IPS-NIHi11 (cell line): ENCODE data around the gene ARHGDIA.

Source experiments
- DNase-seq: peaks from one replicate; pipeline ENCODE4 v3.0.0; 2012; ENCODE audit warnings: mixed read lengths, low spot score

Gene ARHGDIA

DNA sequence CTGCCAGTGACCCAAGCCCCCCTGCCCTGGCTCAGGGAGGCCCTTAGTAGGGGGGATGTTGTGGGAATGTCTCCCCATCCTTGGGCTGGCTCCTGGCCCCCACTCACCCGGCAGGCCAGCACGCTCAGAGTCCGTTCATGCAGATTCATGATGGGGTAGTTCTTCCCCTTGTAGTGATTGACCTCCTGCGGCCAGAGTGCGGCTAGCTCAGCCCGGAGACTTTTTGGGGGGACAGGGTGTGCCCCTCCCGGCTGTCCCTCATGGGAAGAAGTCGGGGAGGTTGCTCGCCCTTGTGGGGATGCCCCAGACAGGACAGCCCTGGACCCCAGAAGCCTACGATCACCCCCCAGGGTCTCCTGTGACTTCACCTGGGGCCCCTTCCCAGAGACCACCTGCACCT, 34.9 kb upstream of the ARHGDIA start:
- DNase-seq = no peak

DNA sequence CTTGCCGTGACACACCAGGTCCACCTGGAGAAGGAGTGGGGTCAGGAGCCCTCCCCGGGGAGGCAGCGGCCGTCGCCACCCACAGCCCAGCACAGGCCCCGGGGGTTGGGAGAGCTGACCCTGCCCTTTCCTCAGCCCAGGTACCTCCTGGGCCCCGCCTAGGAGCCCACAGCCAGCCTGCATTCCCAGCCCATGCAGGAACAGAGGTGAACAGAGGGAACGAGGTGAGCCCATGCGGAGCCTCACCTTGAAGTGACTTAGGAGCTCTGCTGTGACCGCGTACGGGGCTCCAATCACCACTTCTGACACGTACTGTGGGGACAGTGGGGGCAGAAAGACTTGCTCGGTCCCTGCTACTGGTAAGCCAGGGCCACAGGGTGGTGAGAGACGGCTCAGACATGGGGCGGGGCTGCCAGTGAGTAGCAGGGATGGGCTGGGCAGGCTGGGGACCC, 34.3 kb upstream of the ARHGDIA start:
- DNase-seq = no peak

DNA sequence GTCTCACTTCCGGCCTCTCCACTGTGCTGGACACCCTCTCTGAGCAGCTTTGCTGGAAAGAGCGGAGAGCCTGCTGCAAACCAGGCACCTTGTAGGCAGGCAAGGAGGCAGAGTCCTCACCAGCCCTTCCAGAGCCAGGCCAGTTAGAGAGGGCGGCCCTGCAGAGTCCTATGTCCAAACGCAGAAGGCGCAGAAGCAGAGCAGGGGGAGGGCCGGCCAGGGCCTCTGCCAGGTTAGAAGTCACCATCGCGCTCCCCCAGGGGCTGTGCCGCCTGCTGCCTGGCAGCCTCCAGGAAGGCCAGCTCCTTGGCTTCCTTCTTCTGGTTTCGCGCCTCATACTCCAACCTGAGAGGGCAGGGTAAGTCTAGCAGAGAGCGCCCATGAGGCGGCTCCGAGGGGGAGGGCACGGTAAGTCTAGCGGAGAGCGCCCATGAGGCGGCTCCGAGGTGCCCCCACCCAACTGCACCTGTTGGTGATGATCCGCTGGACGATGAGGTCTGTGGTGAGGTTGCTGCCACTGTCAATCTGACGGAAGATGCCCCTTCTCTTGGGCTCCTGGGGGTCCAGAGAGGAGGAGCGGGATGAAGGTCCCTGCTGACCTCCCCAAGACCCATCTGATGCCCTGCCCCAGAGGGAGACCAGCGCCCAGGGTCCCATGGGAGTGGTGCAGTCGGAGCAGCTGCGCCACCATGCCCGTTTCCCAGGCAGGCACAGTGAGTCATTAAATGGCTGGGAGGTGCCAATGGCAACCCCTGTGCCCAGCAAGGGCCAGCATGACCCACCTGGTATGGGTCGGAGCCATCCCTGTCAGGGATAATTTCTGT, 33.7 kb upstream of the ARHGDIA start:
- DNase-seq = no peak

DNA sequence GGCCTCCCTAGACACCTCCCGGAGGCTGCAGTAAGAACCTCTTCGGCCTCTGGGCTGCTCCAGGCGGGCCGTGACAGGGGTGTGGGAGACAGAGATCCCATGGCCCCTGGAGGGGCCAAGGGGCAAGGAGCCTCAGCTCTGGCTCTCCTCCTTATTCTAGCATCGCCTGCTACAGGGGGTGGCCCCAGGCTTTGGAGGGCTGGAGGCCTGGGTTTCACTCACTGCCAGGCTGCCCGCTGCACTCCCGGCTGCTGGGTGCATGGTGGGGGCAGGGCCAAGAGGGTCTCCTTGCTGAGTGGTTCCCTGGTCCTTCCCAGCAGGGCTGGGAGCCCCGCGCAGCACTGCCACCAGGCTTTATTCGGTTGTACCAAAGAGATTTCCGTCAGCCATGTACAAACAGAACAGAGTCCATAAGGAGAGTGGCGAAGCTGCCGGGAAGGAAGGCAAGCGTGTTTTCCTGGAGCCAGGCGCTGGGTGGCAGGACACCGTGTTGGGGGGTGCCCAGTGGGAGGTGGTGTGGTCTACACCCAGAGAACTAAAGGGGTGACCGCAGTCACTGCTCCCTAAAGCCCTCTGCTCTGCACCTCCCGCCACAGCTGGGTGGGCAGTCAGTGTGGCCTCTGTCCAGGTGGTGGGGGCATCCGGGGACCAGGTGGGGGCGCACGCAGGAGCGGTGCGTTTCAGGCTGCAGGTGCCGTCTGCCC, 32.9 kb upstream of the ARHGDIA start:
- DNase-seq = no peak

DNA sequence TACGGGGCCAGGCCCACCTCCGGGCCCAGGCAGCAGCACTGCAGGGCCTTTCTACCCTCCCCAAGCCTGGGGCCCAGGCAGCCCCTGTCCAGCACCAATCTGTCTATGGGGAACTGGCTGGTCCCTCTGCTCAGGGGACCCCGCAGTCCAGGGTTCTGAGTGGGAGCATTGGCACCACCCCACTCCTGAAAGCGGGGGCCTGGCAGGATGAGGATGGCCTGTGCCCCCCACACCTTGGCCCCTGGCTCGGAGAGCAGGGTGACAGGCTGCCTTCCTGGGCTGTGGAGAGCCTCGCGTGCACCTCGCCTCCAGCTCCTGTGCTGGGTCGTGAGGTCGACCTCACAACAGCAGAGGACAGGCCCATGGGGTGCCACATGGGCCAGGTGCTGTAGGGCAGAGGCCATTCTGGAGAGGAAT, 32.3 kb upstream of the ARHGDIA start:
- no peak for DNase-seq

DNA sequence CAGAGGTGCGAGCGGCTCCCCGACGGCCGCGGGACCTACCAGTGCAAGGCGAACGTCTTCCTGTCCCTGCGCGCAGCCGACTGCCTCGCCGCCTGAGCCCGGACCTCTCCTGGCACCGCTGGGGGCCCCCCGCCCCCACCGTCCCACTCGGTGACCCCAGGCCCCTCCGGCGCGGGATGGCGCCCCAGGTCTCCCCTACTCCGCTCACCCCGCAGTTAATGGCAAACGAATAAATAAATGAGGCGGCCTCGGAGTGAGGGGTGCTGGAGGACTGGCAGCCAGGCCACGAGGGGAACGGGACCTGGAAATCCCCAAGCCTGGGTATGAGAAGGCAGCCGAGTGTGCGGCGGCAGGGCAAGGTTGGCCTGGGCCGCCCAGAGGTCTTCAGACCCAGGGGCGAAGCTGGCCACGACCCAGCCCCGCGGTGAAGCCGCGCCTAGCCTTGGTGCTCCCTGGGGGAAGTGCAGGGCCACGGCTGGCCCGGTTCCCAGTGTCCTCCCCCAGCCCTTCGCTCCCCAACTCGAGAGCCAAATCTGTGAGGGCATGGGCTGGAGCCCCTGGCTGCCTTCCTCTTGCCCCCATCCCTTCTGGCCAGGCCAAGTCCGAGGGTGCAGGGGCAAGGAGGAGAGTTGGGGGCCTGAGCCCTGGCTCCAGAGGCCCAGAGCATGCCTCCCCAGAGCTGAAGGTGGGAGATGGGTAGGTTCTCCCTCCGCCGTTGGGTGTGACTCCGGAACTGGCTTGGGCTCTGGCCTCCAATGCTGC, 31.7 kb upstream of the ARHGDIA start:
- peak; percentile 45 for DNase-seq

DNA sequence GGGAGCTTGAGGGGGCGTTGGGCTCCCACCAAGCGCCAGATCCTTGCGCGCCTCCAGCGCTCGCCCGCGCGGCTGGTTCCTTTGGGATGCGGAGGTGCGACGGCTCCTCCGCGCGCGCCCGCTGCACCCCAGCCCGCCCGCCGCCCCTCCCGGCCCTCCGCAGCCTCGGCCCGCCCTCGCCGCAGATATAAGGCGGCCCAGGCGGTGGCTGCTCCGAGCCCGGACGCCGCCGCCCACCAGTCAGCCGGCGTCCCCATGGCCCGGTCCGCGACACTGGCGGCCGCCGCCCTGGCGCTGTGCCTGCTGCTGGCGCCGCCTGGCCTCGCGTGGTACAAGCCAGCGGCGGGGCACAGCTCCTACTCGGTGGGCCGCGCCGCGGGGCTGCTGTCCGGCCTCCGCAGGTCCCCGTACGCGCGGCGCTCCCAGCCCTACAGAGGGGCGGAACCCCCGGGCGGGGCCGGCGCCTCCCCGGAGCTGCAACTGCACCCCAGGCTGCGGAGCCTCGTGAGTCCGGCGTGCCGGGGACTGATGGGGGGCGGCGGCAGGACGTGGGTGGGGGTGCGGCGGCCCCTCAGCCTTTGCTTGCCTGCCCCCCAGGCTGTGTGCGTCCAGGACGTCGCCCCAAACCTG, 31.0 kb upstream of the ARHGDIA start, which contains the start of gene NPB:
Gene NPB, plus strand, starts transcription at position 216 of the 630 bp plus-strand sequence. Its CDS starts 40 bp downstream, at position 256.
- DNase-seq = peak; percentile 70

DNA sequence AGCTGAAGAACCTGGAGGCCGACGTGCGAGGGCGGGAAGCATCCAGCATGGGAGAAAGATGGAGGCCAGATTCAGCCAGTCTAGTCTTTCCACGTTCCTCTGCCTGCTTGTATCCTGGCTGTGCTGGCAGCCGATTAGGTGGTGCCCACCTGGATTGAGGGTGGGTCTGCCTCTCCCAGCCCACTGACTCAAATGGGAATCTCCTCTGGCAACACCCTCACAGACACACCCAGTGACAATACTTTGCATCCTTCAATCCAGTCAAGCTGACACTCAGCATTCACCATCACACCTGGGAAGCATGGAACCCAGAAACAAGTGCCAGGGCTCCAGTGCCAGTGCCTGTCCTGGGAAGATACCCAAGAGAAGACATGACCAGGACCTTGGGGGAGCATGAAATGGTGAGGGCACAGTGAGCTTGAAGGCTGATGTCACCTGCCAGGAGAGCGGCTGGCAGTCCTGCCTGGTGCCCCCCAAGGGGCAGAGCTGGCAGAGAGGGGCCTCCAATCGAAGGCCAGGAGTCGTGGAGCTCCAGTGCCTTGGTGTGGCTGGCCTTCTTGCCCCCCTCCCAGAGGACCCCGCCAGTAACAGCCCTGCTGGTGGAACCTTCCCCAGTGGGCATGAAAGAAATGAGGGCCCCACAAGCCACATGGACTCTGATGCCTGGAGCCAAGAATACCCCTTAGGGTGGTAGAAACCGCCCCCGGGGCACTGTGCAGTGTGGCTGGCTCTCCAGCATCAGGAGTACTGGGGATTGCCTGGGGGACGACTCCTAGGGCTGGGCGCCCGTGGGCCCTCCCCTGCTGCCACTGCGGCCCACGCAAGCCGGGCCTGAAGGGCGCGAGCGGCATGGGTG, 30.3 kb upstream of the ARHGDIA start:
- DNase-seq = no peak

DNA sequence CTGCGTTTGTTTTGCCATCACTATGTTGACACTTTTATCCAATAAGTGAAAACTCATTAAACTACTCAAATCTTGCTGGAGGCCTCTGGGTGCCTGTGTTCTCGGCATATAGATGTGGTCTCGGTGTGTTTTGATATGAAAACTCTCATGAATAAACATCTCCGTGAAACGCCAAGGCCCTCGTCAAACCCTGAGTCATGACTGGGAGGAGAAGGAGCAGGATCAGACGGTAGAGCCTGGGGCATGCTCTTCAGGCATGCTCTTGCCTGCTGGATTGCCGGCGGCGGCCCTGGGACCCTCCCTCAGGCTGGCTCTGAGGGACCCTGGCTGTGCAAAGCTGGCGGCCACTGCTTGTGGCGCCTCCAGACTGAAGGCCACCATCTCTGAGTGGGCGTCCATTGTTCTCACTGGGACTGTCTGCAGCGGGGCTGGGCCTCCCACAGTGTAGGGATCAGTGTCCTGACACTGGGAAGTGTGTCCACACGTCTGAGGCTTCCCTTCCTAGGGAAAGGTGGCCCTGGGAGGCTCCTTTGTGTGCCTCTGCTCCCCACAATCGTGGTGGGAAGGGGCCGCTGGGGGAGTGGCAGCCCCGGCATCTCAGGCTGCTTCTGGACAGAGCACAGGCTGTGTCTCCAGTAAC, 29.2 kb upstream of the ARHGDIA start:
- DNase-seq = no peak

DNA sequence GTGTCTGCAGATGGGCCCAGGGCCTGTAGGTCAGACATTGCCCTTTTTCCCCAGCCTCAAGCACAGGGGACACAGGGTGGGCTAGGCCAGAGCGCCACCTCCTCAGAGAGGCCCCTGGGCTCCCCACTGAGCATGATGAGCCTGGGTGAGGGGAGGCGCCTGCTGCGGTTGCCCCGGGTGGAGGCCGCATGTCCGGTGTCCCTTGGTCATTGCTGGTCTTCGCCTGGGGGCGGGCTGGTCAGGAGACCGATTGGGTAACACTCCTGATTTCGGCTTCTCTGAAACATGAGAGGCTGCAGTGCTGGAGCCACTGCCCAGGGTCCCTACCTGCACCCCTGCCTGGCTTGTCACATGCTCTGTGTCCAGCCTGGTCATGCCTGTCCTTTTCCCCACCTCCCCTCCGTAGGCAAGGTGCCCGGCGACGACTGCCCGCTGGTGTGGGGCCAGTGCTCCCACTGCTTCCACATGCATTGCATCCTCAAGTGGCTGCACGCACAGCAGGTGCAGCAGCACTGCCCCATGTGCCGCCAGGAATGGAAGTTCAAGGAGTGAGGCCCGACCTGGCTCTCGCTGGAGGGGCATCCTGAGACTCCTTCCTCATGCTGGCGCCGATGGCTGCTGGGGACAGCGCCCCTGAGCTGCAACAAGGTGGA, 28.5 kb upstream of the ARHGDIA start:
- no peak for DNase-seq

DNA sequence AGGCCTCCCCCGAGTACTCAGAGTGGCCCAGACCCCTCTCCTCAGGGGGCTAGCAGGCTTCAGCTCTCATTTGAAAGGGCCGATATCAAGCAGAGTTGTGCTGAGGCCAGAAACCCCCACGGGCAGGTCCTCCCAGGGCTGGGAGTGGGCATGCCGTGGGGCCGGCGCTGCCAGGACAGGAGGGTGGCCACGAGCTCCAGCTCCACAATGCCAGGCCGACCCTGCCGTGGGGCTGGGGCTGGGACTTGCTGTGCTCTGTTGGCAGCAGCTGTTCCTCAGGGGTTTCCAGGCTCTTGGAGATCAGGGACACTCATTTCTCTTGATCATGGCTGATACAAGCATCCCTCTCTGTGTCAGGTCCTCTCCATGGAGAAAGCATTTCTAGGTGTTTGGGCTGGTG, 27.7 kb upstream of the ARHGDIA start:
- DNase-seq = no peak

DNA sequence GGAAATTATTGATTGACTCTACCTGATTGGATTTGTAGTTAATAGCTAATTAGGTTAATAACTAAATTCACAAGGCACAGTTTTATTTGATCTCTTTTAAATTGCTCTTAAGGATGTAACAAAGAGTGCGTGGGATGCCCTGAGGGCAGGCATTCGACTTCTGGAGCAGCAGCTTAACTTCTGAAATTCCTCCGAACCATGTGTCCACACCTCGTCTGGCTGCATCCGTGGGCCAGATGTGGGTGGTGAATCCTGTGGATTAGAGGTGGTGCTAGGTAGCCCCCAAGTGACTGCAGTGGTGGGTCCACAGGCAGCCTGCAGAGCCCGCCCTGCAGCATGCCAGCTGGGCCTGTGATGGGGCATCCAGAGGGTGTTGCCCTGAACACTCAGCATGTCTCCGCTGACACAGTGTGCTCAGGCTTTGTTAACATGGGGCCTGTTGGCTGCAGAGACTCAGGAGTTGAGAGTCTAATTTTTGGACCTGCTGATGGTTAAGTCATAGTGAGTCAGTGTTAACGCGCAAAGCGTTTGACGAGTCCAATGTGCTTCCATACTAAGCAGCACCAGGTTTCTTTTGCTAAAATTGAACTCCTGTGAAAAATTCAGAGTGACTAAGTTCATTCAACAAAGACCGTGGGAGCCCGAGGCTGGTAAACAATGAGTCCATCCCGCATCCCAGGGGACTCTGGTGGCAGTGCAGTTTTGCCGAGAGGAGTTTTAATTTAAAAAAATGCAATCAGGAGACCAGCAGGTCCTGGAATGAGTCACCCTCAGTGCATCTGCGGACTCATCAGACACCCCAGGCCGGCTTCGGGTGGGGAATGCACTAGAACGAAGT, 27.1 kb upstream of the ARHGDIA start:
- no peak for DNase-seq

DNA sequence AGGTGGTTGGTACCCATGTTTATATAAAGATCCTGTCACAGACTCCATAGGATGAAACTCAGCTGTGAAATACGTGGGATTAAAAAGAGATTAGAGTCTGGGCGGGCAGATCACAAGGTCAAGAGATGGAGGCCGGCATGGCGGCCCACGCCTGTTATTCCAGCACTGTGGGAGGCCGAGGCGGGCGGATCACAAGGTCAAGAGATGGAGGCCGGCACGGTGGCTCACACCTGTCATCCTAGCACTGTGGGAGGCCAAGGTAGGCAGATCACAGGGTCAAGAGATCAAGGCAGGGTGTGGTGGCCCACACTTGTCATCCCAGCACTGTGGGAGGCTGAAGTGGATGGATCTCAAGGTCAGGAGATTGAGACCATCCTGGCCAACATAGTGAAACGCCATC, 24.3 kb upstream of the ARHGDIA start:
- no peak for DNase-seq

DNA sequence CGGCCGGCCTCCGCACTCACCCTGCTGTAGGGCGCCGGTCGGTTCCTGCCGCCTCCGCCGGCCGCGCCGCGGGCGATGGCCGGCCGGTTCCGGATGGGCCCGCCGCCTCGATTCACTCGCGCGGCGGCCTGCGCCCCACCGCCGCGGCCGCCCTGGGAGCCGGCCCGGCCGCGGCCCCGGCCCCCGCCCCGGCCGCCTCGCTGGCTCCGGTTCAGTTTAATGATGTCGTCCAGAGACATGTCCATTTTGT, 20.1 kb upstream of the ARHGDIA start:
- DNase-seq = no peak

DNA sequence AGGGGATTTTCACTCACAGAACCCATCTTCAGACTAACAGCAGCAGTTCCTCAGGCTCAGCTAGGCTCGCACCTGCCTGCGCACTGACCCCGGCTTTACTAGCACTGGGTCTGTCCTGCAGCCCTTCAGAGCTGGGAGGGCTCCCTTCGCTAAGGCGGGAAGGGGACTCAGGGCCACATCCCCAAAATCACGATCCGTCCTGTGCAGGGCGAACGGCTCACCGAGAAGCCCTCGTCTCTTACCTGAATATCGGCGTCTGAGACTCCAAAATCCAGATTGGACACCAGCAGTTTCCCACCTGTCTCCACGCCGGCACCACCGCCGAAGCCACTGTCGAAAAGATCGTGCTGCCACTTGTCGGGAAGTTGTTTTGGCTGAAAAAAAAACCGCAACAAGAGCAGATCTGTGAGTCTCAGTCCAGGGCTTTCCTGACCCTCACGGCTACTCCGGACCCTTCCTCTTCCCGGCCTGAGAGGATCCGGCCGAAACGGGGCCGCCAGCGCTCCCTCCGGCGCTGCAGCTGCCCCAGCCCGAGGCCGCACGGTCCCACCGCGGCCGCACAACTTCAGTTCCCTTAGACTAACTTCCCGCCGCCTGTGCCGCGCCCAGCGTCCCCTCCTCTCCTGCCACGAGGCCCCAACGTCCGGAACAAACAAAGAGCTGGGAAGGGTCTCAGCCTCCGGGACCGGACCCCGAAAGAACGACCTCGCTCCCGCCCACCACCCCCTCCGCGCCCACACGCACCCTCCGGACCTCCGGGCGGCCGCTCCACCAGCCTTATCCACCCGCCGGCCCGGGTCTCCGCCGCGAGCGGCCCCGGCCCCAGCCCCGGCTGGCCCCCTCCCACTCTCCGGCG, 19.5 kb upstream of the ARHGDIA start:
- no peak for DNase-seq

DNA sequence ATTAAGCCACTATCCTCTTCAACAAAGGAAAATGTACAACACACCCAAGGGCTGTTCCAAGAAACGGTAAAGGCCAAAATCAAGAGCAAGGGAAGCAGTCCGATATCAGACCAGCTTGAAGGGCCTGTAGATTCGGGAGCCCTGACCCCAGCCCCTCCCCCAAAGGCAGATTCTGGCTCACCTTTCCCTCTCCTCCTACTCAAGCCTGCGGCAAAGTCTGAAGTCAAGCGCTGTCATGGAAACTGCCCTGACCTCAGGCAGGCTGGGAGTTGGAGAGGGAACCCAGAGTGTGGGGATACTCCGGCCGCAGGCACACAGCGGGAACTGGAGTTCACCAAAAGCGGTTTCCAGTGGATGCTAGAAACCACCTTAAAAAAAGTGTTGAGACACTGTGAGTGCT, 18.5 kb upstream of the ARHGDIA start:
- no peak for DNase-seq

DNA sequence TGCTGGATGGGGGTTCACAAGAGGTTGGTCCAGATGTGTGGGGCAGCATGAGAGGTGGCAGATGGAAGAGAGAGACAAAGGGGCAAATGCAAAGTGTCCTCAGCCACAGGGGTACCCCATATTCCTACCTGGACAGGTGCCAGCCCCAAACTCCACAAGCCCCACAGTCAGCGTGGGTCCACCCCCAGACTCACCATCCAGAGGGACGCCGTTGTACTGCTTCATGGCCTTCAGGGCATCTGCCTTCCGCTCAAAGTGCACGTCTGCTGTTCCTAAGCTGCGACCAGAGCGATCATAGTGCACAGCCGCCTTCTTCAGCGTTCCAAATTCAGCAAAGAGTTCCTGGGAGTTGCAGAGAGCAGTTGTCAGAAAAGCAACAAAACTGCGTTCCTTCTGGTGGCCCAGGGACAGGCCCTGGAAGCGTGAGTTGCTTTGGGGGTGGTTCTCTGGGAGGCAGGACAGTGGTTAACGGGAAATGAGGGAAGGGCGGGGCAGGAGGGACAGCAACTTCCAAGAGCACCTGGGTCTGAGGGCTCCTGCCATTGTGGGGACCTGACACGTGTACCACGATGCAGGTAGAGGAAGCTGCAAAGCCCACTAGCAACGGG, 18.0 kb upstream of the ARHGDIA start:
- no peak for DNase-seq
